Measurements from ENCODE around the gene ABHD17B.
"Not testable (repeated sequence)": the region's sequence is repeated elsewhere in the genome, so short reads cannot be mapped to it uniquely, and the experiment has no call there.

ABHD17B gene

GRCh38 chr9:71911908-71912335 lies 929 bp upstream of the ABHD17B start:
- no peak for DNase-seq (ENCODE audit: extremely low read depth, low read depth)

GRCh38 chr9:71910650-71911060 lies 338 bp downstream of the ABHD17B start:
- no peak for DNase-seq (ENCODE audit: extremely low read depth, low read depth)
- TF ChIP-seq CTCF (IDR thresholded peaks at IDR 0.05; ENCODE audit: low read depth, low read length) = no peak

More at GRCh38 chr9:71911908-71912335, 929 bp upstream of the ABHD17B start:
- TF ChIP-seq CTCF (IDR thresholded peaks at IDR 0.05; ENCODE audit: low read depth, low read length) = no peak

- no peak for TF ChIP-seq CTCF (IDR thresholded peaks at IDR 0.05; ENCODE audit: low read depth, low read length)
- no peak for DNase-seq (ENCODE audit: extremely low read depth, low read depth)
Observed at GRCh38 chr9:71909887-71910649, 925 bp downstream of the ABHD17B start.

- TF ChIP-seq CTCF (IDR thresholded peaks at IDR 0.05; ENCODE audit: low read depth, low read length) = no peak
- DNase-seq (ENCODE audit: extremely low read depth, low read depth) = no peak
Observed at GRCh38 chr9:71908825-71909224, 2.2 kb downstream of the ABHD17B start.

GRCh38 chr9:71904076-71904475 lies 6.9 kb downstream of the ABHD17B start:
- DNase-seq (ENCODE audit: extremely low read depth, low read depth) = no peak
- TF ChIP-seq CTCF (IDR thresholded peaks at IDR 0.05; ENCODE audit: low read depth, low read length) = no peak

- no peak for DNase-seq (ENCODE audit: extremely low read depth, low read depth)
- no peak for TF ChIP-seq CTCF (IDR thresholded peaks at IDR 0.05; ENCODE audit: low read depth, low read length)
Observed at GRCh38 chr9:71901695-71902597, 9.0 kb downstream of the ABHD17B start.

- not testable (repeated sequence) for DNase-seq (ENCODE audit: extremely low read depth, low read depth)
Observed at GRCh38 chr9:71898756-71899155, 12.2 kb downstream of the ABHD17B start.
